Measurements from ENCODE around the gene NUP188.
"Not testable (repeated sequence)": the region's sequence is repeated elsewhere in the genome, so short reads cannot be mapped to it uniquely, and the experiment has no call there.

NUP188 gene

GRCh38 chr9:129033216-129033615 is 85.7 kb downstream of the NUP188 start:
- DNase-seq, result no peak

GRCh38 chr9:129035838-129036237 is 88.3 kb downstream of the NUP188 start:
- DNase-seq, result not testable (repeated sequence)

GRCh38 chr9:129036241-129036922 is 88.9 kb downstream of the NUP188 start, which contains the start of gene MIGA2:
Gene MIGA2 (plus strand): TSS chr9:129036626. CDS start chr9:129040595, 3,969 bp downstream.
- DNase-seq, result peak; percentile 99

- no peak for DNase-seq
Observed at GRCh38 chr9:129036923-129037766, 89.6 kb downstream of the NUP188 start.

- no peak for DNase-seq
Observed at GRCh38 chr9:129037767-129038098, 90.2 kb downstream of the NUP188 start.

- DNase-seq, result no peak
Observed at GRCh38 chr9:129038109-129038852, 90.8 kb downstream of the NUP188 start.

GRCh38 chr9:129040113-129040643 is 92.7 kb downstream of the NUP188 start:
- no peak for DNase-seq

- DNase-seq, result no peak
Observed at GRCh38 chr9:129042016-129042415, 94.5 kb downstream of the NUP188 start.

- DNase-seq, result no peak
Observed at GRCh38 chr9:129052592-129052991, 105.1 kb downstream of the NUP188 start.

GRCh38 chr9:129053020-129053419 is 105.5 kb downstream of the NUP188 start:
- no peak for DNase-seq

GRCh38 chr9:129054163-129054851 is 106.8 kb downstream of the NUP188 start:
- DNase-seq, result no peak

Measured in inflammatory macrophage treated with lipopolysaccharide for 4 hours (primary cell).